ENCODE data around the gene GMDS. TPM values are rescaled to one million over a fixed set of nuclear protein-coding genes. Genes with fewer than 3 reads are reported as not detected.

Gene GMDS
- total and polyA plus RNA-seq, 2 of the 8 experiments (the other 6 are each of a cell fraction or from before 2014, with no cell fraction given): 16.8 to 50.0 TPM

- DNase-seq (ENCODE audit: low read depth in 1 of 2, low spot score in 2 of 2) (no peak), FAIRE-seq (no peak)
- Histone ChIP-seq H3K4me1 (replicated peaks in 1 of 4; ENCODE audit: control insufficient read depth in 3 of 4, insufficient read depth in 4 of 4, low read length in 3 of 4) (peaks cover 0 to 7% (median 3%) of the 10 kb centered on the region in 4 experiments; a peak in 4 of 7 replicates), H3K14ac (ENCODE audit: insufficient read length) (no peak overlapping the region), H3K36me3 (ENCODE audit: control insufficient read depth in 2 of 4, insufficient read depth in 4 of 4, low read length in 3 of 4) (no peaks in the 10 kb centered on the region), H3K9me3 (ENCODE audit: insufficient read depth in 2 of 2, low read depth in 1 of 2, low read length in 1 of 2) (no peaks in the 10 kb centered on the region), H2BK120ac (replicated peaks; ENCODE audit: low read depth, low read length) (no peak overlapping the region), H3K56ac (replicated peaks; ENCODE audit: insufficient read length, low read depth, low read length) (no peak overlapping the region), H2AK5ac (ENCODE audit: low read depth, low read length) (no peak overlapping the region), H3K23ac (ENCODE audit: insufficient read length) (no peak overlapping the region), H2BK5ac (ENCODE audit: low read depth, low read length) (no peak overlapping the region), H3K27ac (ENCODE audit: low read depth, low read length) (no peak overlapping the region), H4K8ac (ENCODE audit: extremely low read depth, insufficient read depth, low read length) (no peak overlapping the region), H3K79me2 (ENCODE audit: control insufficient read depth in 1 of 2, insufficient read depth in 2 of 2, low read length in 2 of 2) (no peaks in the 10 kb centered on the region), H4K91ac (replicated peaks; ENCODE audit: insufficient read length, low read length) (no peak overlapping the region), H2BK12ac (ENCODE audit: low read depth, low read length) (no peak overlapping the region), H4K5ac (ENCODE audit: insufficient read length, low read depth, low read length) (no peak overlapping the region), H2AFZ (ENCODE audit: low read length) (no peak overlapping the region), H3K4me2 (ENCODE audit: insufficient read depth in 1 of 2, low read depth in 2 of 2, low read length in 2 of 2) (no peak overlapping the region), H2BK15ac (ENCODE audit: low read length) (no peak overlapping the region), H3K4me3 (ENCODE audit: extremely low read depth in 1 of 4, insufficient read depth in 2 of 4, low read depth in 3 of 4, low read length in 4 of 4) (no peak overlapping the region), H3K9ac (replicated peaks in 1 of 4; ENCODE audit: extremely low read depth in 1 of 4, low read depth in 3 of 4, low read length in 3 of 4) (no peak overlapping the region), H3K79me1 (ENCODE audit: low read depth, low read length) (no peaks in the 10 kb centered on the region), H3K18ac (ENCODE audit: extremely low read depth, low read length) (no peak overlapping the region), H3K4ac (replicated peaks; ENCODE audit: insufficient read length, low read depth, low read length) (no peak overlapping the region), H3K27me3 (replicated peaks in 1 of 4; ENCODE audit: control insufficient read depth in 3 of 4, extremely low read depth in 1 of 4, insufficient read depth in 3 of 4, low read length in 3 of 4) (no peaks in the 10 kb centered on the region; a peak in 1 of 7 replicates), H2BK20ac (ENCODE audit: low read length) (no peak overlapping the region), H4K20me1 (replicated peaks in 1 of 2; ENCODE audit: control insufficient read depth in 1 of 2, insufficient read depth in 2 of 2, low read length in 2 of 2) (no peaks in the 10 kb centered on the region), H3K23me2 (ENCODE audit: low read depth, low read length) (no peaks in the 10 kb centered on the region; the same call in 1 of the 2 replicates)
- POLR2A ChIA-PET (ENCODE audit: partially characterized antibody): no interaction called here
- CTCF ChIA-PET (ENCODE audit: partially characterized antibody): interaction anchor here (1.4 kb wide), 1 partner anchor 8 kb away, joined by 4 read pairs; no protein-coding TSS in a partner anchor
- TF ChIP-seq, protein P1, sequence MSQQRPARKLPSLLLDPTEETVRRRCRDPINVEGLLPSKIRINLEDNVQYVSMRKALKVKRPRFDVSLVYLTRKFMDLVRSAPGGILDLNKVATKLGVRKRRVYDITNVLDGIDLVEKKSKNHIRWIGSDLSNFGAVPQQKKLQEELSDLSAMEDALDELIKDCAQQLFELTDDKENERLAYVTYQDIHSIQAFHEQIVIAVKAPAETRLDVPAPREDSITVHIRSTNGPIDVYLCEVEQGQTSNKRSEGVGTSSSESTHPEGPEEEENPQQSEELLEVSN (IDR thresholded peaks at IDR 0.05): no peak
- TF ChIP-seq SIRT6 (IDR thresholded peaks at IDR 0.05; ENCODE audit: low read length): no peak
- 86% methylated on average over 5 of the region's 5 CpGs; no CpG with 5 or more reads in 1 of the 2 experiments for WGBS, 2 experiments (ENCODE audit: extremely low coverage in 1 of 2, insufficient coverage in 1 of 2, insufficient read length in 1 of 2, insufficient replicate concordance in 2 of 2, low coverage in 1 of 2, low lambda C conversion rate in 2 of 2, missing lambda C conversion rate in 1 of 2)
Measured at GRCh38 chr6:1716868-1717267, 528.5 kb downstream of the GMDS start.
